NCI-H526 (cell line): ENCODE results near the gene DDAH2.
"Not testable (repeated sequence)": the region's sequence is repeated elsewhere in the genome, so short reads cannot be mapped to it uniquely, and the experiment has no call there.

Source experiments
- DNase-seq, 2 experiments: peaks; one replicate each; lab custom pipeline; 2025; lab: John Stamatoyannopoulos, UW

DDAH2 gene

GRCh38 chr6:31713991-31714684, 15.0 kb downstream of the DDAH2 start:
- no peak for DNase-seq

GRCh38 chr6:31713465-31713864, 15.6 kb downstream of the DDAH2 start:
- no peak for DNase-seq

- no peak for DNase-seq
Measured at GRCh38 chr6:31712296-31712695, 16.8 kb downstream of the DDAH2 start.

- no peak for DNase-seq
Measured at GRCh38 chr6:31711233-31711632, 17.9 kb downstream of the DDAH2 start.

- DNase-seq: no peak
Measured at GRCh38 chr6:31710523-31711219, 18.4 kb downstream of the DDAH2 start.

GRCh38 chr6:31709157-31709556, 19.9 kb downstream of the DDAH2 start:
- not testable (repeated sequence) for DNase-seq

GRCh38 chr6:31708224-31708623, 20.9 kb downstream of the DDAH2 start:
- no peak for DNase-seq

GRCh38 chr6:31707701-31708100, 21.4 kb downstream of the DDAH2 start:
- no peak for DNase-seq

GRCh38 chr6:31706599-31706998, 22.5 kb downstream of the DDAH2 start, which contains the start of gene LY6G6F:
Gene LY6G6F, plus strand, starts transcription at chr6:31706866. Its CDS starts 41 bp downstream, at chr6:31706907.
- DNase-seq: no peak

GRCh38 chr6:31705931-31706330, 23.2 kb downstream of the DDAH2 start:
- DNase-seq: no peak

GRCh38 chr6:31702819-31703716, 26.0 kb downstream of the DDAH2 start, which contains the start of gene ABHD16A:
Gene ABHD16A, minus strand, starts transcription at chr6:31703324. Its CDS starts 43 bp downstream, at chr6:31703281.
- DNase-seq: peak; percentile 92 to 97

- DNase-seq: no peak
Measured at GRCh38 chr6:31702405-31702818, 26.7 kb downstream of the DDAH2 start.

- DNase-seq: no peak
Measured at GRCh38 chr6:31701666-31702404, 27.3 kb downstream of the DDAH2 start.

- no peak for DNase-seq
Measured at GRCh38 chr6:31700740-31701401, 28.2 kb downstream of the DDAH2 start.

GRCh38 chr6:31697555-31697954, 31.5 kb downstream of the DDAH2 start:
- no peak for DNase-seq

GRCh38 chr6:31693535-31693934, 35.6 kb downstream of the DDAH2 start:
- DNase-seq: no peak

- no peak for DNase-seq
Measured at GRCh38 chr6:31692886-31693285, 36.2 kb downstream of the DDAH2 start.

GRCh38 chr6:31692353-31692752, 36.7 kb downstream of the DDAH2 start:
- no peak for DNase-seq

GRCh38 chr6:31691564-31692108, 37.5 kb downstream of the DDAH2 start:
- no peak for DNase-seq

GRCh38 chr6:31691078-31691463, 38.0 kb downstream of the DDAH2 start:
- DNase-seq: no peak
